HEK293 (cell line): Measurements from ENCODE around the gene GAL3ST1.

Experiments
- CTCF ChIP-seq: fragments of 450-650 bp; formaldehyde crosslinking; IDR thresholded peaks from 2 replicates; pipeline ENCODE4 v1.5.1; 2016; ENCODE audit warnings: missing biosample characterization, missing genetic modification characterization
- PRDM1 ChIP-seq: fragments of 450-650 bp; formaldehyde crosslinking; IDR thresholded peaks from 2 replicates; pipeline ENCODE4; 2016; ENCODE audit warnings: missing biosample characterization, missing genetic modification characterization
- TCF7L2 ChIP-seq: IDR thresholded peaks from 2 replicates; pipeline ENCODE4 v1.6.1; 2011; ENCODE audit warnings: low read depth, mild to moderate bottlenecking, inconsistent platforms, low read length, moderate library complexity, borderline replicate concordance
- ZNF449 ChIP-seq: fragments of 450-650 bp; formaldehyde crosslinking; IDR thresholded peaks from 2 replicates; pipeline ENCODE4 v1.5.1; 2017; ENCODE audit warnings: missing biosample characterization, mild to moderate bottlenecking, missing genetic modification characterization, moderate library complexity
- ZNF521 ChIP-seq: fragments of 450-650 bp; formaldehyde crosslinking; IDR thresholded peaks from 2 replicates; pipeline ENCODE4 v1.5.1; 2017; ENCODE audit warnings: missing biosample characterization, mild to moderate bottlenecking, missing genetic modification characterization

GRCh38 chr22:30574997-30575671, 669 bp upstream of the GAL3ST1 start:
- TF ChIP-seq TCF7L2 (no peak), PRDM1 (no peak), ZNF521 (tag by site-specific recombination) (no peak), ZNF449 (tag by site-specific recombination) (no peak), CTCF (no peak)
